HG02798 (cell line): Measurements from ENCODE around the gene ABI2.
"Not testable (repeated sequence)": the region's sequence is repeated elsewhere in the genome, so short reads cannot be mapped to it uniquely, and the experiment has no call there.

Experiments used
- ATAC-seq: cut with Tn5 transposase; IDR thresholded peaks from one replicate; pipeline ENCODE4 v1.9.1; 2021; ENCODE audit warnings: mild to moderate bottlenecking; ENCODE audit not compliant: unreplicated experiment, poor library complexity

The ABI2 gene

DNA sequence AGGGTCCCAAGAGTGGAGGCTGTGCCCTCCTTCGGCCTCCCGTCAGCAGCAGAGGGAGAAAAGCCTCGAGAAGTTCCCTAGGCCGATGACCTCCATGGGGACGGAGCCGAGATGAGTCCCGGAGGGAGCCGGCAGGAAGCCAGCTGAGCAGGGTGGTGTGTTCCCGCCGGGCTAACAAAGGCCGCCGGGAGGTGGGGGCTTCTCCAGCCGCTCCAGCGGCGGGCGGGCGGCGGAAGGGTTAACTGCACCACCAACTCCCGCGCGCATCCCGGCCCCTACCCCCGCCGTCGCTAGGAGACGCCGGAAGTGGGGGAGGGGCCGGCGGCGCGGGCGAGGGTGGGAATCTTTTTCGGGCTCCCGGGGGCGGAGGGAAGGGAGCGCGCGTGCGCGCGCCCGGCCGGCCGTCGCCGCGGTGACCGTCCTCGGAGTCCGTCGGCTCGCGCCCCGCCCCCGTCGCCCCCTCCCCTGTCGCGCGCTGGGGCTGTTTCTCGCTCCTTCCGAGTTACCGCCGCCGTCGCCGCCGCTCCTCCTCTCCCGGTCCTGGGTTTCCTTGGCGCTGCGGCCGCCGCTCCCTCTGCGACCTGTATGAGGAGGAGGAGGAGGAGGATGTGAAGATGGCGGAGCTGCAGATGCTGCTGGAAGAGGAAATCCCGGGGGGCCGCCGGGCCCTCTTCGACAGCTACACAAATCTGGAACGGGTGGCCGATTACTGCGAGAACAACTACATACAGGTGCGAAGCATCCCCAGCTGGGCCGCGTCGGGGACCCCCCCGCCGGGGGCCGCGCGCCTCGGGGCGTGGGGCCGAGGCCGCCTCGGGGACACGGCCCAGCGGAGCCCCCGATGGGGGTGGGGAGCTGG, at the start of gene ABI2:
TSS of gene ABI2 (plus strand) at position 494 of the 859 bp plus-strand sequence. CDS start at position 615, 121 bp downstream.
- ATAC-seq: peak; percentile 81

DNA sequence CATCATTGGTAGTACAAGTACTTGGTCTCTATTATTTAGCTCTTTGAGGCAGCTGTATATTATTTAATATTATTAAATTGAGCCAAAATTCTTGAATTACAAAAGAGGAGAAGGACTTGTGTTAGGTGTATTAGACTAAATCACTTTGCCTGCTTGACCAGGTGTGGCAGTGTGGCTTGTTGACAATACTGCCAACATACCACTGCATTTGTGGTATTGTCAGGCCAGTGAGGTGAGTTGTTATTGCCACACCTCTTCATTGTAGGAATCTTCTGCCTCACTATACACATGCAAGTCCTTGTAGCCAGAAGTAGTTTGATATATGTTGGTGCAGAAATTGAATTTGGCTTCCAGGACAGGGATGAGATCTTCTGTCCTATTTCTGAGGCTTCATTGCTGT, 48.9 kb upstream of the ABI2 start:
- ATAC-seq: no peak

DNA sequence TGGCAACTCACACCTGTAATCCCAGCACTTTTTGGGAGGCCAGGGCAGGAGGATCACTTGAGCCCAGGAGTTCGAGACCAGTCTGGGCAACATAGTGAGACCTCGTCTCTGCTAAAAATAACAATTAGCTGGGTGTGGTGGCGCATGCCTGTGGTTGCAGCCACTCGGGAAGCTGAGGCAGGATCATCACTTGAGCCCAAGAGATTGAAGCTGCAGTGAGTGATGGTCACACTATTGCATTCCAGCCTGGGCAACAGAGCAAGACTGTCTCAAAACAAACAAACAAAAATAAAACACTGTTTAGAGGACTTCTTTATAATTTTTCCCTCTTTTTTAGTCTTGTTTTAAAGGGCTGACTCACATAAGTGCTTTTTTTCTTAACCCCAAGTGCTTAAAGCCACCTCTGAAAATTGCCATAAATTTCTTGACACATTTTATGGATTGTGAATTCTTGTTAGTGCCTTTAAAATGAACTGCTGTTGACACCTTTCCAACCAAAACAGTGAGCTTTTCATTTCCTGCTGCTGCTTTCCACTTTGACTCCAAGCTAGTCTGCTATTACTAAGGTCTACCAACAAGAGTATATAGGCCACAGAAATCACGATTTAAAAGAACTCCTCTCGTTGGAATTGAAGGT, 47.6 kb upstream of the ABI2 start:
- no peak for ATAC-seq

DNA sequence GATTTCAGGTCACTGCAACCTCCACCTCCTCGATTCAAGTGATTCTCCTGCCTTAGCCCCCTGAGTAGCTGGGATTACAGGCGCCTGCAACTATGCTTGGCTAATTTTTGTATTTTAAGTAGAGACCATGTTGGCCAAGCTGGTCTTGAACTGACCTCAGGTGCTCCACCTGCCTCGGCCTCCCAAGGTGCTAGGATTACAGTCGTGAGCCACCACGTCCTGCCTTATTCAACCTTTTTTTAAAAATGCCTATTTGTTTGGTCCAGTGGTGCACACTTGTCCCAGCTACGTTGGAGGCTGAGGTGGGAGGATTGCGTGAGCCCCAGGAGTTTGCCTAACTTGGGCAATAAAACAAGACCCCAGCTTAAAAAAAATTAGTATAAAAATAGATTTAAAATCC, 46.1 kb upstream of the ABI2 start:
- ATAC-seq: no peak

DNA sequence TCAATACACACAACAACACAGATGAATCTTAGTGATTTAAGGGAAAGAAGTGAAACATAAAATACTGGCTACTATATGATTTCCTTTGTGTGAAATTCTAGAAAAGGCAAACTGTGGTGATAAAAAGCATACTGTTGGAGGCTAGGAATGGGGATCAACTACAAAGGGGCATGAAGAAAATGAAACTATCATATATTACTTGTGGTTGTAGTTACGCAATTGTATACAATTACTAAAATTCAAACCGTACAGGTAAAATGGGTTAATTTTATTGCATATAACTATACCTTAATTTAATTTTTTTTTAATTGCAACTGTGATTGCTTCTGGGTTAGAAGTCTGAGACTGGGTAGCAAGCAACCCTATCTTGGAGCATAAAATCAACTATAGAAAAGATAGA, 41.7 kb upstream of the ABI2 start:
- ATAC-seq: no peak

DNA sequence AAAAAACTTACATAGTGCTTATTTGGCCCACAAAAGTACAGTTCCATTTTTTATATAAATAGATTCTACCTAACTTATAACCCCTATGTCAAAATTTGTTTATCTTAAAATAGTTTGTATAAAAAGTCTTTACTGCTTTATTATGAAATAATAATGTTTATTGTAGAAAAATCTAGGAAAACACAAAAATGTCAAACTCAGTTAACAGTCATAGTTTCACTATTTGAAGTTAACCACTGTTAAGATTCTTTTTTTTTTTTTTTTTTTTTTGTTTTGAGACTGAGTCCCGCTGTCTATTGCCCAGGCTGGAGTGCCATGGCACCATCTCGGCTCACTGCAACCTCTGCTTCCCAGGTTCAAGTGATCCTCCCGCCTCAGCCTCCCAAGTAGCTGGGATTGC, 26.5 kb upstream of the ABI2 start:
- ATAC-seq: no peak

DNA sequence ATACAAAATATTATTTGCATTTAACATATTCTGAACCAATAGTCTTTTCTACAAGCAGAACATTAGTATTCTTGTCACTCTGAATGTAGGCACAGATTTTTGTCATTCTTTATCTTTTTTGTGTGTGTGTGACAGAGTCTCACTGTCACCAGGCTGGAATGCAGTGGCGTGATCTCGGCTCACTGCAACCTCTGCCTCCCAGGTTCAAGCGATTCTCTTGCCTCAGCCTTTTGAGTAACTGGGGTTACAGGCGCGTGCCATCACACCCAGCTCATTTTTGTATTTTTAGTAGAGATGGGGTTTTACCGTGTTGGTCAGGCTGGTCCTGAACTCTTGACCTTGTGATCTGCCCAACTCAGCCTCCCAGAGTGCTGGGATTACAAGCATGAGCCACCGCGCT, 25.6 kb upstream of the ABI2 start:
- not testable (repeated sequence) for ATAC-seq

DNA sequence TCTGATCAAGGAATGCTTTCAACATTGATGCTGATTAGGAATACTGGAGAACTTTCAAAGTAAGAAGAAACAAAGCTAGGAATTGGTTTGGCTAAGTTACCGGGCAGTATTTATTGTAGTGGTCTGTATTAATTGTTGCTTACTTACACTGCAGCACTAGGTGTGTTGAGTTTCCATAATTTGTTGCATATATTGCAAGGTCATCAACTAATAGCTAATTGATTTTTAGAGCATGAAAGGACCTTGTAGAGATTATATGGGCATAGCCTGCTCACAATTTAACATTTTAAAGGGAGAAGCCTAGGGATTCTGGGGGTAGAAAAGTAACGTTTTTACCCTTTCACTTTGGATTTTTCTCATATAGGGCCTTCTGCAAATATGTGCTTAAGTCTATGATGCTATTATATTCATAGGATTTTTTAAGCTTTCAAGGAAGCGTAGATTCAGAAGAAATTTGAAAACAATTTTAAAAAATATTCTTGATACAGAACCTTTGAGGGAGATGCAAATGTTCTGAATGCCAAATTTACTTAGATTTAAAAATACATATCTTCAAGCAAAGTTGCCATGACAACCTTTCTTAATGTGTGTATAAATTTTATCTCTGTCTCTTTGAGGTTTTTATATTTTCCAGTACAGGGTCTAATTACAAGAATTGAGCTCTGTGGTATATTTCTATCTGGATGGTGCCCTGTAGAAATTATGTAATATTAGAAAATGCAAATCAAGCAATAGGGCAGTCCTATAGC, 17.3 kb upstream of the ABI2 start:
- no peak for ATAC-seq

DNA sequence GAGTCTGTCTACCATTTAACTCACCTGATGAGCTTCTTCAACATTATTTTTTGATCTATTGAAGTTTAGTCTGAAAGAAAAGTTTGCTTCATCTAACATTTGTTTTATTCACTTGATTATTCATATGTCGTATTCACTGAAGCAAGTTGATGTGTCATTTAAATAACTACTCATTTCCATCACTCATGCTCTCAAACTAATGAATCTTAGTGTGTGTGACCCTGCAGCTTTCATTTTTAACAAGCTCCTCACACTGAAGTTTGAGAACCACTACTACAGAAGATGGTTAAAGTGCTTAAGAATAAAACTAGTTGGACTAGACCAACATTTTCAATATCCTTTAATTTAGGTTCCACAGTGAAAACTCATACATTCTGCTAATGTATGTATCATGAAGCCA, 1.8 kb upstream of the ABI2 start:
- no peak for ATAC-seq

DNA sequence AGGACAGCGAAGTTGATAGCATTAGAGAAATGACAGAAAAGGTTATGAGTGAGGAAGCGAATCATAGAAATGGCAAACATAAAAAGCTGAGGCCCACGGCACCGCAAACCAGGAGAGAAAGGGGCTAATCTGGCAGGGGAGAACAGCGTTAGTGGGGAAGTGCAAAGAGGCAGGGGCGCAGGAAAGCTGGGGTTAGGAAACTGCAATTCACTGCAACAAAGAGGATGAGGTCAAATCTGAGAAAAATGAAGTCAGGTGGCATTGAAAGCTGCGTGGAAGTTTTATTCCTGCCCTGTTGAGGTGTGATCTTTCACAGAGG, 653 bp upstream of the ABI2 start:
- no peak for ATAC-seq

DNA sequence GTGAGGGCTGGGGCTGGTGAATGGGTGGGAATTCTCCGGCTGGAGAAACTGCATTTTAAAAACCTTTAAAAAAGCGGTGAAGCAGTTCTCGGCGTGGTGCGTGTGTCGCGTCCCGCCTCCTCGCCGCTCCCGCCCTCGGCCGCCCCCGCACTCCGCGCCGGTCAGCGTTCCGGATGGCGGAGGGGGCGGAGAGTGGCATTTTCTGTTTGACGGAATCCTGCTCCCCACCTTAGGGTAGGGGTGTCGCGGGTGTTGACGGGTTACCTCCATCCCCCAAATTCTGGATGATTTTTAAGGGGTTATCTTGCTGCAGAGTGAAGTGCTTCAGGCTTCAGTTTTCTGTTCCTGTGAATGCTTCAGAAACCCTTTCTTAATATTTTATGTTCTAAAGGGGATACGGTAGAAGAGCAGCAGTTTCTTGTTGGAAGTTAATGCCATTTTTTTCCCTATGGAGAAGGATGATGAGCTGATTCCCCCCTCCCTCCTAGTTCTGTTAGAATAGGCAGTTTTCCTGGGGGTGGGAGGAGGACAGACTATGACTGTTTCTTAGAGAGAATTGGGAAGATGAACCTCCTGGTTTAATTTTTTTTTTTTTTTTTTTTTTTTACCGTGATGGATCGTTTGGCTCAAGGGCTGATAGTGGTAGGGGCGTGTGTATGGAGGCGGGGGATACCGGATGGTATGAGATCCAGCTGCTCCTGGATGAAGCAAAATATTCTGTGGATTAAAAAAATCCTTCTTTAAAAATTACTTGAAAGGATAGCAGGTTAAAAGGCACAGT, 756 bp downstream of the ABI2 start:
- peak; percentile 69 for ATAC-seq

DNA sequence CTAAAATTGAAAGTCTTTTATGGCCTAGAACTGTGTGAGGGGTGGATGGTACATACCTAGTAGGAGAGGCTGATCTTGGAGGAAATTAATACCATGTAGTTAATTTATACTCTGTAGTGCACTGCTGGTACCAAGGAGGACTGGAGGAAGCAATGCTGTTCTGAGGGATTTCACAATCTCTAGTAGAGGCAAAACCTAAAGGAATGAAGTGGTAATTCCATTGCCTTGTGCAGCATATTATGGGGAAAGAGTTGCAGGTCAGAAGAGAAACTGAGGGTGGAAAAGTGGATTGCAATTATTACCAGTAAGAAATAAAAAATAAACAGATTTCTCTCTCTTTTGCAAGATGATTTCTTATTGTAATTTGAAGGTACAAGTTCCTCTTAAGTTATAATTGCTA, 2.2 kb downstream of the ABI2 start:
- no peak for ATAC-seq

DNA sequence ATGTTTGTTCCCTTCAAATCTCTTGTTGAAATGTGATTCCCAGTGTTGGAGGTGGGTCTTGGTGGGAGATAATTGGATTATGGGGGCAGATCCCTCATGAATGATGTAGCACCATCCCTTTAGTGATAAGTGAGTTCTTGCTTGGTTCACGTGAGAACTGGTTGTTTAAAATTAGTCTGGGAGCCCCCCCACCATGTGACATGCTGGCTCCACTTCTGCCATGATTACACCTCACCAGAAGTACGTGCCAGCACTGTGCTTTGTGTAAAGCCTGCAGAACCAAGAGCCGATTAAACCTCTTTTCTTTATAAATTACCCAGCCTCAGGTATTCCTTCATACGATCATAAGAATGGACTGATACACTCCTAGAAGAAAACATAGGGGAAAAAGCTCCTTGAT, 10.1 kb downstream of the ABI2 start:
- no peak for ATAC-seq

DNA sequence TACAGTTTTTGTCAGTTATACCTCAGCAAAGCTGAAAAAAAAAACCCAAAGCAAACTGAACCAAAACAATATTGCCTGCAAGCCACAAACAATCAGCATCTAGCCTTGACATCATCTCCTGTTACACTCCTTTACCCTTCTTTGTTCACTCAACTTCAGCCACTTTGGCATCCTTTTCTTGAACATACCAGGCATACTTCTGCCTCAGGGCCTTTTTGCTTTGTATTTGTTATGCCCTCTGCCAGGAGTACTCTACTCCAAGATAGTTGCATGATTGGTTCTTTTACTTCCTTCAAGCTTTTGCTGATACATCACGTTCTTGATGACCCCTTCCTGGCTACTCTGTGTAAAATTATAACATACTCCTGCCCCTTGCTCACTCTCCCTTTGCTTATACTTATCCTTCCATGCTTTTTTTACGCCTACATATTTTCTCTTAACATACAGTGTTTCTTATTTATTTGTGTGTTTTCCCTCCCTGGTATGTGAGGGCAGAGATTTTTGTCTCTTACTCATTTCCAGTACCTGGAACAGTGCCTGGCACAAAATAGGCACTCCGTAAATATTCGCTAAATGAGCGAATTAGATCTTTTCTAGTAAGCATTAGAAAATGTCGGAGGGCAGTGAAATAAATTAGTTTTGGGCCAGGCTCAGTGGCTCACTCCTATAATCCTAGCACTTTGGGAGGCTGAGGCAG, 12.7 kb downstream of the ABI2 start:
- no peak for ATAC-seq

DNA sequence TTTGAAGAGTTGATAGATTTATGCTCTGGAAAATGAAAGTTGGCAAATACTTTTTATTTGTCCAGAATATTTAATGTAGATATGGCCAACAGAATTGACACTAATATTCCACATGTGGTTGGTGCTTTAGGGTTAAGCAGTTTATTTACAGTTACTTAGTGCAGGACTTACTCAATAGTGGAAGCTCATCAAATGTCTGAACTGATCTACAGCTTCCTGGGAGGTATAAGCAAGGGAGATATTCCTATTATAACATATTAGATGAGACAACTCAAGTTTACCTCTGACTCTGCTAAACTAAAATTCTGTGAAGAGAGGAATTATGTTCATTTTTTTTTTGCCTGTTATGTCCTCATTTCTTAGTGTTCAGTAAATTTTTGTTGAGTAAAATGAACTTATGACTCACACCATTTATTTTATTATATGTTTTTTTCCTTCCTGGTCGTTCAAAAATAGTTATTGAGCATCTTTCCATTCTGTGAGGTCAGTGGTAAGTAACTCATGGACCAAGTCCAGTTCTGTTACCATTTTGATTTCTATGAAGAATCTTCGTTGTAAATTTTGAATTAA, 13.6 kb downstream of the ABI2 start:
- no peak for ATAC-seq

DNA sequence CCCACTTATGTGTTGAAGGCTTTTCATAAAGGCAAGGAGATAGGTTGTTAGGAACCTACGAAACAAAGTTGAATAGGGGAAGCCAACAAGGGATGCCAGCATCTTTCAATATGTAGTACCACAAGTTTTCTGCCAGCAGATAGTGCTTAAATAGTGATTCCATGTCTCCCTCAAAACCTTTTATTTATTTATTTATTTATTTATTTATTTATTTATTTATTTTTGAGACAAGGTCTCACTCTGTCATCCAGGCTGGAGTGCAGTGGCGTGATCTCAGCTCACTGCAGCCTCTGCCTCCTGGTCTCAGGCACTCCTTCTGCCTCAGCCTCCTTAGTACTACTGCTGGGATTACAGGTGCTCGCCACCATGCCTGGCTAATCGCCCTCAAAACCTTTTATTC, 14.2 kb downstream of the ABI2 start:
- ATAC-seq: not testable (repeated sequence)

DNA sequence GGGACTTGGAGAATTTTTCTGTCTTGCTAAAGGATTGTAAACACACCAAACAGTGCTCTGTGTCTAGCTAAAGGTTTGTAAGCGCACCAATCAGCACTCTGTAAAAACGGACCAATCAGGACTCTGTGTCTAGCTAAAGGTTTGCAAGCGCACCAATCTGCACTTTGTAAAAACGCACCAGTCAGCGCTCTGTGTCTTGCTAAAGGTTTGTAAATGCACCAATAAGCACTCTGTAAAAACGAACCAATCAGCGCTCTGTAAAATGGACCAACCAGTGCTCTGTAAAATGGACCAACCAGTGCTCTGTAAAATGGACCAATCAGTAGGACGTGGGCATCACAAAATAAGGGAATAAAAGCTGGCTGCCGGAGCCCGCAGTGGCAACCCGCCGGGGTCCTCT, 16.5 kb downstream of the ABI2 start:
- ATAC-seq: no peak

DNA sequence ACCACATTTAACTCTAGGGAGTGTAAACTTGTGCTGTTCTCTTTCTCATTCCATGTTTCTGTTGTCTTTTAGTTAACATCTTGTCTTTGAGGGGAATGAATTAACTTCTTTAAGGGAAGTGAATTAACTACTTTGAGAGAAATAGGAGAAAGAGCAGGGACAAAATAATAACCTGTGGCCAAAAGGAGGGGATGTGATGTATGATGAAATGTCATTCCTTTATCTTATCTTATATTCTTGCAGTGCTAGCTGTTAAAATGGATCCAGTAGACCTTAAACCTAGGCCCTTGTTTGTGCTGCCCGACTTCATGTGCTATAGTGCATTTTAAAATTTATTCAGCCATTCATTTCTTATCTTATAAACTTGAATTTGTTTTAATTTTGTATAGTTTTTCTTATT, 18.4 kb downstream of the ABI2 start:
- ATAC-seq: no peak

DNA sequence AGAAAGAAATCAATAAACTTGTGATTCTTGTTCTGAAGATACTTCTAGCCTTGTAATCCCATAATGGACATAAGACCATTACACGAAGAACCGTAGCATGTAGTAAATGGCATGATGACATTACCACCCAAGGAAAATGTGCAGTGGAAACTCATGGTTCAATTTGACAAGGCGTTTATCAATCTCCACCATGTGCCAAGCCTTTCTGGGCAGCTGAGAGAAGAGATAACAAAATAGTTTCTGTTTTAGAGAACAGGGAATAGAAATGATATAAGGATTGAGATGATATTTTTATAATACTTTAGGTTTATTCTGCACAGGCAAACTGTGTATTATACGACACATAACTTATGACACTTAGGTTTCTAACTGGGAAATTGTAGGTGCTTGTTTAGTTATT, 19.2 kb downstream of the ABI2 start:
- ATAC-seq: no peak
